ENCODE results near the gene CALU.

Gene CALU

GRCh38 chr7:128726059-128726736 is 13.0 kb upstream of the CALU start:
- no peak for DNase-seq

GRCh38 chr7:128726737-128727072 is 12.5 kb upstream of the CALU start:
- no peak for DNase-seq

- DNase-seq = no peak
These were observed 11.9 kb upstream of the CALU start for GRCh38 chr7:128727239-128727638.

GRCh38 chr7:128728598-128728997 is 10.6 kb upstream of the CALU start:
- no peak for DNase-seq

- no peak for DNase-seq
These were observed 9.7 kb upstream of the CALU start for GRCh38 chr7:128729494-128729893.

GRCh38 chr7:128731184-128731583 is 8.0 kb upstream of the CALU start:
- DNase-seq = no peak

- no peak for DNase-seq
These were observed 6.5 kb upstream of the CALU start for GRCh38 chr7:128732521-128733277.

- DNase-seq = no peak
These were observed 5.9 kb upstream of the CALU start for GRCh38 chr7:128733278-128733645.

GRCh38 chr7:128734890-128735289 is 4.3 kb upstream of the CALU start:
- DNase-seq = no peak

- no peak for DNase-seq
These were observed 3.7 kb upstream of the CALU start for GRCh38 chr7:128735436-128735835.

- no peak for DNase-seq
These were observed 1.7 kb upstream of the CALU start for GRCh38 chr7:128737441-128737840.

- DNase-seq = no peak
These were observed 1.2 kb upstream of the CALU start for GRCh38 chr7:128737867-128738385.

GRCh38 chr7:128738570-128739047 is 550 bp upstream of the CALU start:
- DNase-seq = no peak

- no peak for DNase-seq
These were observed 977 bp downstream of the CALU start for GRCh38 chr7:128739990-128740682.

- no peak for DNase-seq
These were observed 1.8 kb downstream of the CALU start for GRCh38 chr7:128740996-128741395.

GRCh38 chr7:128741491-128741890 is 2.3 kb downstream of the CALU start:
- no peak for DNase-seq

- DNase-seq = no peak
These were observed 3.0 kb downstream of the CALU start for GRCh38 chr7:128742206-128742605.

GRCh38 chr7:128743112-128743772 is 4.1 kb downstream of the CALU start:
- DNase-seq = no peak

- DNase-seq = no peak
These were observed 5.3 kb downstream of the CALU start for GRCh38 chr7:128744366-128744905.

GRCh38 chr7:128745706-128746105 is 6.5 kb downstream of the CALU start:
- no peak for DNase-seq

GRCh38 chr7:128747327-128748079 is 8.3 kb downstream of the CALU start:
- no peak for DNase-seq

GRCh38 chr7:128752251-128752650 is 13.1 kb downstream of the CALU start:
- DNase-seq = no peak

Data from NCI-H748 treated with DMSO at 0.1 percent for 48 hours (cell line).